ENCODE results near the gene ABCB9. TPM values are rescaled to one million over a fixed set of nuclear protein-coding genes. Genes with fewer than 3 reads are reported as not detected.

The ABCB9 gene
- total and polyA plus RNA-seq, 5 donors, result 5.2 to 7.0 (median 6.3) TPM

DNA sequence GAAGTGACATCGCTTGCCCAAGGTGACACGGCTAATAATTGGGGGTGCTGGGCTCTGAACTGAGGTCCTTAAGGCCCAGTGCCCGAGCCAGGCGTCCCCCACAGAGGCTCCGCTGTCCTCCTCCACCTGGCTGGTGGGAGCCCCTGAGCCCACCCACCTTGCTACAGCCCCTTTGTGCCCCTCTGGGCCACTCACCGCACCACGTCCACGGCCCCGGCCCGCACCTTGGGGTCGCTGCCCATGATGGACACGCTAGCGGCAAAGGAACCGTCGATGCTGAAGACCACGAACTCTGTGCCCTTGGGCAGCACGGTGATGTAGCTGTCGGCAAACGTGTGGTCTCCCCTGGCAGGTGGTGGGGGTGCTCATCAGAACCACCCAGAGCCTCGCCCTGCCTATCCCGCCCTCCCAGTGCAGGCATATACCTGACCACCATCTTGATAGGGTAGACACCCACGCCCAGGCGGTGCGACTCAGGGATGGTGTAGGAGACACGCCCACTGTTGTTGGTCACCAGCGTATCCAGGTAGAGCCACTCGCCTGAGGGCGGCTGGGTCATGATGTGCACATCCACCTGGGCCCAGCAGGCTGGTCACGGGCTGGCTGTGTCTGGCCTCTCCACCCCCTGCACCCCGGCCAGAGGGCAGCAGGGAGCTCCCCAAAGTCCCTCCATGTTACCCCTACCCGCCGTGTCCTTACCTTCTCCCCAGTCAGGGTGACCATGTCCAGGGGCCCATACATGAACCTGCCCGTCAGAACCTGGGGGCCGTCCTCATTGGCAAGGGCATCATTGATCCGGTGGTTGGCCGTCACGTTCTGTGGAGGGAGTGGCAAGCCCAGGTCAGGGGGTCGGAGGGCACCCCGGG lies 21.1 kb upstream of the ABCB9 start:
- no peak overlapping the region for H3K4me3 ChIP-seq (ENCODE audit: low read length)
- no peak overlapping the region for H3K27ac ChIP-seq (ENCODE audit: low read length)
- intact Hi-C loops (cut with DNase I), result loop anchor here in 1 of 4 donors (10.0 kb wide), 1 partner anchor 247 kb away; the partner anchor contains the start of genes MPHOSPH9 and MTRFR
- H3K9me3 ChIP-seq (ENCODE audit: control insufficient read depth, low read length), result no peaks in the 10 kb centered on the region
- DNase-seq (peak in 2 of 3 donors; percentile 55), ATAC-seq (no peak)
- H3K4me1 ChIP-seq (ENCODE audit: control insufficient read depth, insufficient read depth, low read length), result peaks cover 2% of the 10 kb centered on the region
- no peaks in the 10 kb centered on the region for H3K27me3 ChIP-seq (ENCODE audit: control insufficient read depth, insufficient read depth)
- 92% methylated on average over 39 of the region's 39 CpGs for WGBS

DNA sequence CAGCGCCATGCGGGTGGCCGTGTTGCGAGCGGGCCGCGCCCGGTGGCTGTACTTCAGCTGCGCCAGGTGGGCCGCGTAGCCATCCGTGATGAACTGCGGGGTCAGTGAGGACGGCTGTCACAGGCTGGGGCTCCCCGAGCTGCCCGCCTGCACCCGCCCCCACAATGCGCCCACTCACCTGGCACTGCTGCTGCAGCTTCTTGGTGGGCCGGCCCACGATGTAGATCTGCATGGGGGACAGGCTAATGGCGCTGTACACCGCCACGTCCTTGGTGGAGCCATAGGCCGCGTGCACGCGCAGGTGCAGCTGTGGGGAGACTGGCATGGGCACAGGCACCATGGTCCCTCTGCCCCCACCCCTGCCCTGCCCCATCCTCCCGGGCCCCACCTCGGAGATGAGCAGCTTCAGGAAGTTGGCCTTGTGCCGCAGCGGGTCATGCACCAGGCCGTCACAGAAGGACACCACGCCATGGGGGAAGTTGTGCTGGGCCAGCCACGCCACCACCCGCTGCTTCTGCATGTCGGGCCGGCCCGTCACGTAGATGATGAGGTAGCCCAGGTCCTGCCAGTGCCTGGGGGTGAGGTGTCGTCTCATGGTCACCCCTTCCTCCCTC lies 20.1 kb upstream of the ABCB9 start:
- Histone ChIP-seq H3K9me3 (ENCODE audit: control insufficient read depth, low read length) (no peaks in the 10 kb centered on the region), H3K4me1 (ENCODE audit: control insufficient read depth, insufficient read depth, low read length) (peaks cover 6% of the 10 kb centered on the region), H3K27me3 (ENCODE audit: control insufficient read depth, insufficient read depth) (no peaks in the 10 kb centered on the region), H3K27ac (ENCODE audit: low read length) (no peak overlapping the region), H3K4me3 (ENCODE audit: low read length) (no peak overlapping the region)
- ATAC-seq (no peak), DNase-seq (peak in 2 of 3 donors; percentile 61 to 67)
- WGBS, result 94% methylated on average over 40 of the region's 40 CpGs
- intact Hi-C loops (cut with DNase I), result loop anchor here in 1 of 4 donors (10.0 kb wide), 1 partner anchor 248 kb away; the partner anchor contains the start of genes MPHOSPH9 and MTRFR

DNA sequence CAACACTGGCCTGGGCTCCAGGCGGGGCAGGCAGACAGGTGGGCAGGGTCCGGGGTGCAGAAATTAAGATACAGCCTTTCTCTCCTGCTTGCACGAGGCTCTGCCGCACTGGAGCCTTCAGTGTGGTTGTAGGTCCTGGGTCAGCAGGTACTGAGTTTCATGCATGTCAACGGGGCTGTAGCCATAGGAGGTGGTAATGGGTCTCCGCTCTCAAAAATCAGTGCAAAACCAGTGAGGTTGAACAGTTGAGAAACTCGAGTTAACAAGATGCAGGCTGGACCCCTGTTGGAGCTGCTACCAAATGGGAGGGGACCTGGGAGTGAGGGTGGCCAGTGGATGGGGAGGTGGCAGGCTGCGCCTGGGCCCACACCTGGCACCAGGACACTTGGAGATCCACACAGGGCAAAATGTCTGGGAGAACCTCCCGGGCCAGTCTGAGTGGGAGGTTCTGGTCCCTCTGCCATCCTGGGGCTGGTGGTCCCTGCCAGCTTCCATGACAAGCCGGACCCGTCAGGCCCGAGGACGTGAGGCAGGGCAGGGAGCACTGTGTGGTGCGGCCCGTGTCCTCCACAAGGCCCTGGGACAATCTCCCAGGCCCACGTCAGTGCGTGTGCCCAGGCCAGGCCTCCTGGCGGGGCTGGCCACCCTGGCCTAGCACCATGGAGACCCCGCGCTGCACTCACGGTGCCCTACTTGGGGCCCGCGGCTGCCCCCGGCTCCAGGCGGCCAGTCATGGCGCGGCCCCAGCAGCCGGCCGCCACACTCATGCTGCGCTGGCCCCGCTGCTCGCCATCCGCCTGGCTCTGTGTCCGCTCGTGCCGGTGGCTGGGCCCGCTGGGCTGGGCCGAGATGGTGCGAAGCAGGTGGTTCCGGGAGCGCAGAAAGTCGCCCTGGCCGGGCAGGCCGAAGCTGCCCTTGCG lies 19.3 kb upstream of the ABCB9 start:
- 88% methylated on average over 45 of the region's 45 CpGs for WGBS
- no peak overlapping the region for H3K4me3 ChIP-seq (ENCODE audit: low read length)
- ATAC-seq (no peak), DNase-seq (peak; percentile 16 to 46 (median 37))
- H3K27me3 ChIP-seq (ENCODE audit: control insufficient read depth, insufficient read depth), result no peaks in the 10 kb centered on the region
- H3K9me3 ChIP-seq (ENCODE audit: control insufficient read depth, low read length), result no peaks in the 10 kb centered on the region
- intact Hi-C loops (cut with DNase I), result loop anchor here in 1 of 4 donors (10.0 kb wide), 1 partner anchor 249 kb away; the partner anchor contains the start of genes MPHOSPH9 and MTRFR
- H3K27ac ChIP-seq (ENCODE audit: low read length), result no peak overlapping the region
- peaks cover 6% of the 10 kb centered on the region for H3K4me1 ChIP-seq (ENCODE audit: control insufficient read depth, insufficient read depth, low read length)

DNA sequence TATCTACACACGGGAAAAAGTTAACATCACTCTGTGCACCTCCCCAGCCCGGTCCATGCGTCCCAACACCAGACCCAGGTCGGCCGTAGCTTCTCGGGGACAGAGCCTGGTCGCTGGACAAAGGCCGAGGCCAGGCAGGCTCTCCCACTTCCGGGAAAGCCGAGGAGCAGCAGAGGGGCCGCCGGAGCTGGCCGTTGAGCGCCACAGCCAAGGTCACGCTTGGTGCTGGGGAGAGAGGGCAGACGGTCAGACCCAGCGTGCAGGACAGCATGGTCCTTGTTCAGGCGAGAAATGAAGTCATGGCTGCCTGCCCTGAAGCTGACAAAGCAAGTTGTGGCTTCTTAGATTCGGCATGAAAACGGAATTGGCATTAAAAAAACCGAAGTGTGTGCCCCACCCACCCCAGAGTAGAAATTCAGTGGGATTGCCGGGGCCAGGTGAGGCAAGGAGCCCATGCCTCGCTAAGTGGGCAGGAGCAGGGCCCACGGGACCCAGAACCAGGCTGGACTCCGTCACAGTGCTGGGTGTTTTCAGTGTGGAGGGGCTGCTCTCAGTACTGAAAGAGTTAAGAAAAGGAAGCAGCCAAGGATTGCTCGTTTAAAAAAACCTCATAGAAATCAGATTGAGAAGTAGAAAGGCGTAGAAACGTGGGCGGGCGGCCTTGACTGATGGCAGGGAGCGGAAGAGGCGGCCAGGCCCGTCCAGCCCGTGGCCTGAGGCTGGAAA lies 18.5 kb upstream of the ABCB9 start:
- Histone ChIP-seq H3K27ac (ENCODE audit: low read length) (peak overlapping the region; percentile 49), H3K27me3 (ENCODE audit: control insufficient read depth, insufficient read depth) (no peaks in the 10 kb centered on the region), H3K9me3 (ENCODE audit: control insufficient read depth, low read length) (no peaks in the 10 kb centered on the region), H3K4me3 (ENCODE audit: low read length) (no peak overlapping the region), H3K4me1 (ENCODE audit: control insufficient read depth, insufficient read depth, low read length) (peaks cover 6% of the 10 kb centered on the region)
- intact Hi-C loops (cut with DNase I), result loop anchor here in 3 of 4 donors (5.0 to 10.0 kb wide), 3 partner anchors 163 to 258 kb away; partner anchors contain the start of genes MPHOSPH9 (in 1 of the 3) and MTRFR (in 1 of the 3)
- DNase-seq (peak; percentile 66 to 88 (median 87)), ATAC-seq (peak; percentile 15 to 40)
- WGBS, result 20% methylated on average over 34 of the region's 34 CpGs

DNA sequence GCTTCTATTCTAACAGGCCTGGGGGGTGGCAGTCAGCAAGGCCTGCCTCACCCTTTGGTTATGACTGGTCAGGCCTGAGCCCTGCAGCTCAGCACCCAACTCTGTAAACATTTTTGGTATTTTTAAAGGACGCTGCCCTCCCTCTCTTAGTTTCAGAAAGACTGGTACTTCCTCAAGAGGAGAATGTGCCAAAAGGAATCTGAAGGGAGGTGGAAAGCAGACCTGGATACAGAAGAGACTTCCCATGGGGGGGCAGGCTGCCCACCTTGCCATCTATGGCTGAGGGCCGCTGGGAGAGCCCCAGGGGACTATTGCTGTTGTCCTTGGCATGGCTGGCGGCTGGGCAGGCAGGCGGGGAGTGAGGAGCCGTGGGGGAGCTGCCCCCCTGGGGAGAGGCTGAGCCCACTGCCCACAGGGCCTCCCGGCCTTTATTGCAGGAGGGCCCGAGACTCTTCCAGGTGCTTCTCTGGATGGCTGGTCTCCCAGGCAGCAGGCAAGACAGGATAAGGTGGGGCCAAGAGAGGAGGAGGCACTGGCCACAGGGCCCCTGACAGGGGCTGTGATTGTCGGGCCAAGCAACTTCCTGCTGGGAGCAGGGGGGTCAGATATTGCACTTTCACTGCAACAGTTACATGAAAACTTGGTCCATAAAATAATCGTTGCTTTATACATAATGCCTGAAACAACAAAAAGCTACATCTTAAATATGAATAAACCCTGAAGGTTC lies 17.7 kb upstream of the ABCB9 start:
- H3K27ac ChIP-seq (ENCODE audit: low read length), result peak overlapping the region; percentile 31
- intact Hi-C loops (cut with DNase I), result loop anchor here in 3 of 4 donors (5.0 to 10.0 kb wide), 3 partner anchors 163 to 258 kb away; partner anchors contain the start of genes MPHOSPH9 (in 1 of the 3) and MTRFR (in 1 of the 3)
- H3K4me3 ChIP-seq (ENCODE audit: low read length), result no peak overlapping the region
- peaks cover 6% of the 10 kb centered on the region for H3K4me1 ChIP-seq (ENCODE audit: control insufficient read depth, insufficient read depth, low read length)
- H3K9me3 ChIP-seq (ENCODE audit: control insufficient read depth, low read length), result no peaks in the 10 kb centered on the region
- DNase-seq, result peak; percentile 37 to 74 (median 62)
- WGBS, result 33% methylated on average over 9 of the region's 9 CpGs
- ATAC-seq, result peak in 1 of 2 donors; percentile 2
- no peaks in the 10 kb centered on the region for H3K27me3 ChIP-seq (ENCODE audit: control insufficient read depth, insufficient read depth)

DNA sequence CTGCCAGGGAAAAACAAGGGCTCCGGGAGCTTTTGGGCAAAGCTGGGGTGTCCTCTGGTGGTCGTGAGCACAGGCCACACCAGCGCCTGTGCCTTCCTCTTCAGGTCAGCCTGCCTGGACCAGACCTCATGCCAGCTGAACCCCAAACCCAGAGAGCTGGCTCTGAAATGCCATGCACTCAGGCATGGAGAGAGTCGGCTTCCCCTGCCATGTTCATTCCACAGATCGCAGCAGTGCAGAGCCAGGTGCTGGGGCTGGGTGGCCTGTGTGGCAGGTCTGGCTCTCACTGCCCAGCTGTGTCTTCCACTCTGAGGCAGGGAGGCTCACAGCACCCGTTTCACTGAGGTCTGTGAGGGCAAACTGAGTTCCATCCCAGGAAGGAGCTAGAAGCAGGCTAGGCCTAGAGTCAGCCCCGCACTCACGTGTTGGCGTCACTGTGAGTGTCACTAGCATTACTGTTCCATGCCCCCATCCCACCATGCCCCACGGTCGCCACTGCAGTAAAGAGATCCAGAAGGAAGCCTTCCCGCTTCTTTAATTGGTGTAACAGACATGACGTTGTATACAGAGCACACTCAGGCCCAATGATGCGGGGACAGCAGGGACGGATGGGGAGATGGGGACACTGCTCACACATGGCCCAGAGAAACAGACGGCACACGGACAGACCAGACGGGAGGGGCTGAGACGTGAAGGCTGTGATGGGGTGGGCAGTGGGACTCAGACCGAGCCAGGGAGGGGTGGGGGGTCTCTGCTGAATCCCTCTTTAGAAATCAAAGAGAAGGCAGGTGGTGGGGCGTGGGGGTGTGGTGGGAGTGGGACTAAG lies 16.9 kb upstream of the ABCB9 start:
- H3K4me3 ChIP-seq (ENCODE audit: low read length), result no peak overlapping the region
- H3K27ac ChIP-seq (ENCODE audit: low read length), result no peak overlapping the region
- DNase-seq (peak; percentile 12 to 60 (median 44)), ATAC-seq (no peak)
- intact Hi-C loops (cut with DNase I), result loop anchor here in 3 of 4 donors (5.0 to 10.0 kb wide), 3 partner anchors 164 to 259 kb away; partner anchors contain the start of genes MPHOSPH9 (in 1 of the 3) and MTRFR (in 1 of the 3)
- no peaks in the 10 kb centered on the region for H3K27me3 ChIP-seq (ENCODE audit: control insufficient read depth, insufficient read depth)
- H3K9me3 ChIP-seq (ENCODE audit: control insufficient read depth, low read length), result no peaks in the 10 kb centered on the region
- WGBS, result 64% methylated on average over 21 of the region's 21 CpGs
- H3K4me1 ChIP-seq (ENCODE audit: control insufficient read depth, insufficient read depth, low read length), result peaks cover 6% of the 10 kb centered on the region

DNA sequence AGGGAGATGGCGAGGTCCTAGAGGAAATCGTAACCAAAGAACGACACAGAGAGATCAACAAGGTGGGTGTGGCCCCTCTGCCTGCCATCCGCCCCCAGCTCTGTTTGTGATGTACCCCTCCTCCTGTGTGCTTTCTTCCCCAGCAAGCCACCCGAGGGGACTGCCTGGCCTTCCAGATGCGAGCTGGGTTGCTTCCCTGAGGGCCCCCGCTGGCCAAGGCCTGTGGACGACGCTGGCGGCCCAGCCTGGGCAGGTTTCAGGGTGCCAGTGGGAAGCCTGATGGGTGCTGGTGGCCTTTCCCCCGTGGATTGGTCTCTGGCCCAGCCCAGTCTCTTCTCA lies 16.2 kb upstream of the ABCB9 start:
- Histone ChIP-seq H3K4me1 (ENCODE audit: control insufficient read depth, insufficient read depth, low read length) (peaks cover 6% of the 10 kb centered on the region), H3K4me3 (ENCODE audit: low read length) (no peak overlapping the region), H3K27ac (ENCODE audit: low read length) (no peak overlapping the region), H3K27me3 (ENCODE audit: control insufficient read depth, insufficient read depth) (no peaks in the 10 kb centered on the region), H3K9me3 (ENCODE audit: control insufficient read depth, low read length) (no peaks in the 10 kb centered on the region)
- WGBS, result 69% methylated on average over 11 of the region's 11 CpGs
- intact Hi-C loops (cut with DNase I), result loop anchor here in 3 of 4 donors (5.0 to 10.0 kb wide), 3 partner anchors 165 to 260 kb away; partner anchors contain the start of genes MPHOSPH9 (in 1 of the 3) and MTRFR (in 1 of the 3)
- ATAC-seq (no peak), DNase-seq (peak; percentile 16 to 68 (median 57))

DNA sequence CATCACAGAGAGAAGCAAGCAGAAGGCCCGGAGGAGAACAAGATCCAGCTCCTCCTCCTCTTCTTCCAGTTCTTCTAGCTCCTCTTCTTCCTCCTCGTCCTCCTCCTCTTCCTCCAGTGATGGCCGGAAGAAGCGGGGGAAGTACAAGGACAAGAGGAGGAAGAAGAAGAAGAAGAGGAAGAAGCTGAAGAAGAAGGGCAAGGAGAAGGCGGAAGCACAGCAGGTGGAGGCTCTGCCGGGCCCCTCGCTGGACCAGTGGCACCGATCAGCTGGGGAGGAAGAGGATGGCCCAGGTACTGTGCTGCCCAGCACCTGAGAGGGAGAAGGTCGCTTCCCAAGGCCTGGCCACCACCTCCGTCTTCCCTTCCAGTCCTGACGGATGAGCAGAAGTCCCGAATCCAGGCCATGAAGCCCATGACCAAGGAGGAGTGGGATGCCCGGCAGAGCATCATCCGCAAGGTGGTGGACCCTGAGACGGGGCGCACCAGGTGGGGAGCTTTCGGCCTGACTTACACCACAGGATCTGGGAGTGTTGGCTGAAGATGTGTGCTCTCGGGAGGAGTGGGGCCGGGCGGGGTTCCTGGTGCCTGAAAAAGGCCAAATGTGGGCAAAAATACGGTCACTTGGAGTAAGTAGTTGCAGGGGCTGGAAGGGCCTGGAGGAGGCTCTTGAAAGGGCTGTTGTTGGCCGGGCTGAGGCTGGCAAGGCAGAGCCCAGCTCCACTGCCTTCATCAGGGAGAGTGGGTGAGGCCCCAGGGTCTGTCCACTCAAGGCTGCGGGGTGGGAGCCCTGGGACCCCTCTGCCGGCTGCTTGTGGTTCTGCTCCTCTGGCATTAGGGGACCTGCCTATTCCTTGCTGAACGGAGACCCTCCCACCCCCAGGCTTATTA lies 15.6 kb upstream of the ABCB9 start:
- intact Hi-C loops (cut with DNase I), result loop anchor here in 3 of 4 donors (5.0 to 10.0 kb wide), 3 partner anchors 165 to 260 kb away; partner anchors contain the start of genes MPHOSPH9 (in 1 of the 3) and MTRFR (in 1 of the 3)
- ATAC-seq, result no peak
- Histone ChIP-seq H3K27ac (ENCODE audit: low read length) (no peak overlapping the region), H3K4me3 (ENCODE audit: low read length) (peak overlapping the region; percentile 75), H3K27me3 (ENCODE audit: control insufficient read depth, insufficient read depth) (no peaks in the 10 kb centered on the region), H3K9me3 (ENCODE audit: control insufficient read depth, low read length) (no peaks in the 10 kb centered on the region), H3K4me1 (ENCODE audit: control insufficient read depth, insufficient read depth, low read length) (peaks cover 6% of the 10 kb centered on the region)
- WGBS, result 67% methylated on average over 25 of the region's 25 CpGs
- peak; percentile 12 to 50 (median 42) for DNase-seq

Measured in right cardiac atrium (tissue), 5 donors.